IgD-negative memory B cell (primary cell): ENCODE data around the gene KCNJ12. TPM values are rescaled to one million over a fixed set of nuclear protein-coding genes. Genes with fewer than 3 reads are reported as not detected.
A peak's percentile ranks its signal among the peaks of the same experiment; 100 is the strongest.

ENCODE experiments used
- H3K27ac Mint-ChIP-seq, 3 donors: one replicate each; pipeline ENCODE4 v1.8.0; 2020 to 2022; ENCODE audit warnings: mild to moderate bottlenecking in 3 of 3, mixed read lengths in 3 of 3, moderate library complexity in 1 of 3
- H3K27me3 Mint-ChIP-seq: one replicate; pipeline ENCODE4 v1.8.0; 2021; ENCODE audit warnings: mixed read lengths
- H3K36me3 Mint-ChIP-seq: one replicate; pipeline ENCODE4 v1.8.0; 2020; ENCODE audit warnings: mild to moderate bottlenecking, mixed read lengths
- H3K4me1 Mint-ChIP-seq, 3 donors: one replicate each; pipeline ENCODE4 v1.8.0; 2020 to 2022; ENCODE audit warnings: mixed read lengths in 3 of 3, mild to moderate bottlenecking in 1 of 3
- H3K4me3 Mint-ChIP-seq, 4 donors: one replicate each; pipeline ENCODE4 v1.8.0; 2020 to 2022; ENCODE audit warnings: mild to moderate bottlenecking in 4 of 4, mixed read lengths in 4 of 4, moderate library complexity in 3 of 4
- H3K9me3 Mint-ChIP-seq, 3 donors: one replicate each; pipeline ENCODE4 v1.8.0; 2020 to 2021; ENCODE audit warnings: mixed read lengths in 3 of 3, mild to moderate bottlenecking in 1 of 3
- polyA plus RNA-seq: library from polyadenylated mRNA; unstranded; fragments of 300-500 nt; fragmentation: Illumina TruSeq; gene quantifications from one replicate; pipeline ENCODE4 v1.2.3, GENCODE V29; 2021

The KCNJ12 gene
- polyA plus RNA-seq, 1 donor from 2014 or later = not detected

DNA sequence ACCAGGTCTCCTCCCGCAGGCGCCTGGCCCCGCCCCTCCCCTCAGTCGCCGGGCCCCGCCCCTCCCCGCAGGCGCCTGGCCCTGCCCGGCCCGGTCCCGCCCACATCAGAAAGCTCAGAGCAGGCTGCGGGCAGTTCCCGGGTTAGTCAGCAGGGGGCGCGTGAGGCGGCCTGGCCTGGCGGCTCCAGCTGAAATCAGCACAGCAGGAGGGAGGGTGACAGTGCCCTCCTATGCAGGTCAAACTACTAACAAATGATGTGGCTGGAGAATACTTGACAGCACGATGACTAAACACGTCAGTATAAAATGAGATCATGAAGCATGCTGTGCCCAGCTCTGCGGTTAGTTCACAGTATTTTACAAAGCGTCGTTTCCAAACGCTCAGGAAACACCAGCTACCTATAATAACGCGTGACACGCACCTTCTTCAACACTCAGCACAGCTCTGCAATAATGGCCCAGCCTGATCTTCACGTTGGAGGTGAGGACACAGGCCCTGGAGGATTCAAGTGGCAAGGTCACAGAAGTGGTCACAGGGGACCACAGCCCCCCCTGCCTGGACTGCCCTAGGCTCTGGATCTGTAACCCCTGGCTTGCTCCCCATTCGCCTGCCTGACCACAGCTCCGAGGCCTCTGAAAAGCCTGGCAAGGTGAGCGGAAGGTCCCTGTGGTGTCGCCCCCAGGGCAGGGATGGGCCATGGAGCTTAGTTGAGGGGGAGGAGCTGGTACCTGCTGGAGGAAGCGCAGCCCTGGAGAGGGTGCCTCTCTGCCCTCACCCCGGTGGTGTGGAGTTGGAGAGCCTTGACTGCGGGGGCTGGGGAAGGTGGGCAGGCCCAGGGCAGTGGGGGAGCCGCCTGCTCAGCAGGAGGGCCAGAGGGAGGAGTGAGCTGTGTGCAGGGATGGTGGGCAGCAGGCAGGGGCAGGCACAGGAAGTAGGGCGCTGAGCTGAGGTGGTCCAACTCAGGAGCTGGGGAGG lies 81.2 kb downstream of the KCNJ12 start:
- Mint-ChIP-seq H3K9me3 (peaks cover 0 to 3% (median 2%) of the 10 kb centered on the region in 3 donors), H3K4me3 (peak overlapping the region in 1 of 4 donors; percentile 15), H3K27ac (no peak overlapping the region), H3K27me3 (peaks cover 11% of the 10 kb centered on the region), H3K4me1 (peaks cover 6 to 7% (median 7%) of the 10 kb centered on the region in 3 donors), H3K36me3 (peaks cover 1% of the 10 kb centered on the region)

GRCh38 chr17:21458054-21458453 lies 81.9 kb downstream of the KCNJ12 start:
- Mint-ChIP-seq H3K4me3 (no peak overlapping the region), H3K4me1 (peaks cover 2 to 4% (median 3%) of the 10 kb centered on the region in 3 donors), H3K27ac (no peak overlapping the region), H3K36me3 (peaks cover 1% of the 10 kb centered on the region), H3K9me3 (peaks cover 0 to 3% (median 2%) of the 10 kb centered on the region in 3 donors), H3K27me3 (peaks cover 10% of the 10 kb centered on the region)

DNA sequence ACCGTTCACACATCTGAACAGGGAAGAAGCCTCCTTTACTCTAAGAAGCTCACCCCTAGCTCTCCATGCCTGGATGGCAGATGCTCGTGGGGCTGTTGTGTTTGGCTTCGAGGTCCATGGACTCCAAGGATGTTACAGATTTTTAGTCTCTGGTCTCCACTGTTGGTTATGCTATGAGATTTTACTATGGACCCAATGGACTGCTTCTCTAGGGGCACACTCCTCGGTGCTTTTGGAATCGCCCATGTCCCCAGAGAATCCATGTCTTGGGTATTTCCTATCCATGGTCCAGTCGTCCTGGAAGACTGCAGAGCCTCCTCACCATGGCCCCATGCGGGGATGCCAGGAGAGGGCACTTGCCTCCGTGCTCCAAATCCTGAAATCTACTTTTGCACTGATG lies 83.4 kb downstream of the KCNJ12 start:
- H3K27me3 Mint-ChIP-seq = peaks cover 6% of the 10 kb centered on the region
- H3K27ac Mint-ChIP-seq = no peak overlapping the region
- peaks cover 0 to 3% (median 3%) of the 10 kb centered on the region in 3 donors for H3K9me3 Mint-ChIP-seq
- H3K36me3 Mint-ChIP-seq = no peaks in the 10 kb centered on the region
- H3K4me1 Mint-ChIP-seq = peaks cover 2 to 5% (median 4%) of the 10 kb centered on the region in 3 donors
- H3K4me3 Mint-ChIP-seq = no peak overlapping the region

DNA sequence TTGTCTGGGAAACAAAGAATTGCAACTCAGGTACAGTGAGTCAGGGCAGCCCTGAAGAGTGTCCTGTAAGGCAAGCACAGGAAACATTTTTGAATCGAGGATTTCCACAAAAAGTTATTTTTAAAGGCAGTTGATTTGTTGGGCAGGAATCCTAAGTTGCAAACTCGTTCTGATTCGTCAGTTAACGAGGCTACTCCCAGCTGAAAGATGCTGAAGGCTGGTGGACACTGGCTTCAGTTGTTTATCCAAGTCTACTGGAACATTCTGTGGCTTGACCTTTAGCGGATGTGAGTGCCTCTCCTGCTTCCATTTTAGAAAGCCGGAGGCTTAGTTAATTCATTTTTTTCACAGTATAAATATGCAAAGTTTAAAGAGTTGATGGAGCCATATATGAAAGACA lies 84.2 kb downstream of the KCNJ12 start:
- H3K27ac Mint-ChIP-seq = no peak overlapping the region
- H3K9me3 Mint-ChIP-seq = peaks cover 0 to 3% (median 3%) of the 10 kb centered on the region in 3 donors
- H3K4me1 Mint-ChIP-seq = peaks cover 2 to 5% (median 4%) of the 10 kb centered on the region in 3 donors
- H3K27me3 Mint-ChIP-seq = peaks cover 6% of the 10 kb centered on the region
- no peak overlapping the region for H3K4me3 Mint-ChIP-seq
- no peaks in the 10 kb centered on the region for H3K36me3 Mint-ChIP-seq

DNA sequence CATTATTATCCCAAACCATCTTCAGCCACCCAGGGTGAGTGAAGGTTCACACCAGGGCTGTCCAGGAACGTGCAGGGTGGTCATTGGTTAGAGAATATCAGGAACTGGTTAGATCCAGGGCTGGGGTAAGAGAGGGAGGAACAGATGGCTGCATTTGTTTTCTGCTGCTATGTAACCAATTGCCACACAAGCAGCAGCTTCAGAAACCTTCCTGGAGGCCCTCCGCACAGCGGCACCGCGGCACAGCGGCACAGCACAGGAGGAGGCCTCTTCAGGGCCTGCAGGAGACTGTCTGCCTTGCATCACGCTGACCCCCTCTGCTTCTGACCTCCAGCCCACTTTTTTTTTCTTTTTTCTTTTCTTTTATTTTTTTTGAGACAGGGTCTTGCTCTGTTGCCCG lies 86.1 kb downstream of the KCNJ12 start:
- peaks cover 0 to 3% (median 0%) of the 10 kb centered on the region in 3 donors for H3K9me3 Mint-ChIP-seq
- H3K4me3 Mint-ChIP-seq = no peak overlapping the region
- H3K36me3 Mint-ChIP-seq = peaks cover 2% of the 10 kb centered on the region
- no peak overlapping the region for H3K27ac Mint-ChIP-seq
- H3K27me3 Mint-ChIP-seq = peaks cover 4% of the 10 kb centered on the region
- peaks cover 0 to 3% (median 2%) of the 10 kb centered on the region in 3 donors for H3K4me1 Mint-ChIP-seq

- peaks cover 0 to 2% (median 0%) of the 10 kb centered on the region in 3 donors for H3K4me1 Mint-ChIP-seq
- H3K27me3 Mint-ChIP-seq = peaks cover 3% of the 10 kb centered on the region
- peaks cover 2% of the 10 kb centered on the region for H3K36me3 Mint-ChIP-seq
- no peak overlapping the region for H3K27ac Mint-ChIP-seq
- peak overlapping the region in 2 of 4 donors; percentile 78 to 83 for H3K4me3 Mint-ChIP-seq
- H3K9me3 Mint-ChIP-seq = peaks cover 0 to 1% (median 0%) of the 10 kb centered on the region in 3 donors
Observed at GRCh38 chr17:21463204-21463661, 87.1 kb downstream of the KCNJ12 start.

- Mint-ChIP-seq H3K4me1 (peaks cover 0 to 2% (median 0%) of the 10 kb centered on the region in 3 donors), H3K9me3 (peaks cover 0 to 1% (median 0%) of the 10 kb centered on the region in 3 donors), H3K27ac (no peak overlapping the region), H3K4me3 (peak overlapping the region in 1 of 4 donors; percentile 83), H3K27me3 (peaks cover 3% of the 10 kb centered on the region), H3K36me3 (peaks cover 2% of the 10 kb centered on the region)
Observed at GRCh38 chr17:21463779-21464407, 87.7 kb downstream of the KCNJ12 start.

DNA sequence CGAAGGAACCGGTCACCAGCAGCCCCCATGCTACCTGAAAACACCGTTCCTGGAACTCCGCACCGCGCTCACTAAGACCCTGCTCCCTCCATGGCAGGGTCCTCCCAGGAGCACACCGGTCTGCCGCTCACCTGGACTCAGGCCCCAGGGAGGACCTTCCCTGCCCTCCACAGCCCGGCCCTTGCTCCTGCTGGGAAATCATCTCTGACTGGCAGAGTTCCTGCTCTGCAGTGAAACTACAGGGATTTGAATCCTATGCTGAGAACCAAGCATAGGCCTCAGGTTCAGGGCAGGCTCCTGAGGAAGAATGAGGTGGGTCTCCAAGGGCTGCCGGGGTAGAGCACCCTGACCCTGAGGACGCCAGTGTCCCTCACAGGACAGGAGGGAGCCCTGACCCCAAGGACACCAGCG lies 88.5 kb downstream of the KCNJ12 start:
- peaks cover 2% of the 10 kb centered on the region for H3K36me3 Mint-ChIP-seq
- peak overlapping the region in 1 of 4 donors; percentile 74 for H3K4me3 Mint-ChIP-seq
- peaks cover 3% of the 10 kb centered on the region for H3K27me3 Mint-ChIP-seq
- peaks cover 0 to 2% (median 0%) of the 10 kb centered on the region in 3 donors for H3K4me1 Mint-ChIP-seq
- H3K27ac Mint-ChIP-seq = no peak overlapping the region
- peaks cover 0 to 1% (median 0%) of the 10 kb centered on the region in 3 donors for H3K9me3 Mint-ChIP-seq

DNA sequence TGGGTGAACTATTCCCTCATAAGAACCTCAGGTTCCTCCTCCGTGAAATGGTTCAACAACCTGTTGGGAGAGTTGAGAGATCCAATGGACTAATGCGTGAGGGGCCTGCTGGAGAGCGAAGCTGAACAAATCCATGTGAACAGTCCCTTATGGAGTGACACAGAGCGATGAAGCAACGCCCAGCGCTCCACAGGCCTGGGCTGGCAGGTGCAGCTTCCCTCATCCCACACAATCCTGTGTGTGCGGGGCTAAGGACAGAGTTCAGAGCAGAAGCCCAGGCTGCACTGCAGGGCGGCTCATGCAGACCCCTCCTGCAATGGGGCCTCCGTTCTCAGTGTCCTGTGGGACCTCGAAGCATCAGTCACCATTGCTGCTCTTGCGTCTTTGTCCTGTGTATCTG lies 90.4 kb downstream of the KCNJ12 start:
- Mint-ChIP-seq H3K36me3 (peaks cover 2% of the 10 kb centered on the region), H3K27ac (no peak overlapping the region), H3K9me3 (peaks cover 0 to 1% (median 0%) of the 10 kb centered on the region in 3 donors), H3K27me3 (peaks cover 3% of the 10 kb centered on the region), H3K4me1 (peaks cover 0 to 4% (median 2%) of the 10 kb centered on the region in 3 donors), H3K4me3 (no peak overlapping the region)

DNA sequence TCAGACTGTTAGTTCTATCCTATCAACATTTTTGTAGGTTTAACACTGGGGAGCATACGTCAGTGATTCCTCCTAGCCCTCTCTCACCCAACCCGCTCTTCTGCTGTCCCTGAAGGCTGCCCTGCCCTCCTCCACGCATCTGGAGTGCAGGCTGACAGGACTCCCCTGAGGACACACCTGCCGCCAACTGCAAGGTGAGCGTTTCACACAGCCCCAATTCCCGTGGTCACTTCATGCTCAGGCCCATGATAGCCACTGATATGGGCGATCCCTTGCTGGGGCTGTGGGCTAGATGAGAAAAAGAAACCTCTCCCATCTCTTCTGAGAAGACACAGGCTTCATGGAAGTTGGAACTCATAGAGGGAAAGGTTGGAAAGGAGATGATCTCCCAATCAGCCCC lies 91.0 kb downstream of the KCNJ12 start:
- Mint-ChIP-seq H3K9me3 (peaks cover 0 to 1% (median 1%) of the 10 kb centered on the region in 3 donors), H3K4me1 (peaks cover 0 to 4% (median 2%) of the 10 kb centered on the region in 3 donors), H3K27me3 (peaks cover 7% of the 10 kb centered on the region), H3K36me3 (peaks cover 2% of the 10 kb centered on the region), H3K4me3 (no peak overlapping the region), H3K27ac (no peak overlapping the region)

- peaks cover 0 to 1% (median 1%) of the 10 kb centered on the region in 3 donors for H3K9me3 Mint-ChIP-seq
- peaks cover 0 to 4% (median 2%) of the 10 kb centered on the region in 3 donors for H3K4me1 Mint-ChIP-seq
- H3K36me3 Mint-ChIP-seq = peaks cover 2% of the 10 kb centered on the region
- peak overlapping the region in 1 of 3 donors; percentile 69 for H3K27ac Mint-ChIP-seq
- H3K4me3 Mint-ChIP-seq = no peak overlapping the region
- peaks cover 6% of the 10 kb centered on the region for H3K27me3 Mint-ChIP-seq
Observed at GRCh38 chr17:21467739-21468490, 91.8 kb downstream of the KCNJ12 start.

Other genes with a start within 250 kb of the KCNJ12 start
- 13.3 TPM for gene DHRS7B, start 249.4 kb upstream of the KCNJ12 start, polyA plus RNA-seq
- 44.2 TPM for gene TMEM11, start 162.2 kb upstream of the KCNJ12 start, polyA plus RNA-seq
- gene NATD1, start 122.9 kb upstream of the KCNJ12 start, polyA plus RNA-seq = 0.45 TPM
- gene MAP2K3, start 91.6 kb upstream of the KCNJ12 start, polyA plus RNA-seq = 131 TPM